ENCODE data around the gene CDC14B.
"Not testable (repeated sequence)": the region's sequence is repeated elsewhere in the genome, so short reads cannot be mapped to it uniquely, and the experiment has no call there.

CDC14B gene

GRCh38 chr9:96585426-96585825, 34.2 kb downstream of the CDC14B start:
- no peak for DNase-seq (ENCODE audit: low spot score)

GRCh38 chr9:96582199-96582598, 37.4 kb downstream of the CDC14B start:
- not testable (repeated sequence) for DNase-seq (ENCODE audit: low spot score)

DNA sequence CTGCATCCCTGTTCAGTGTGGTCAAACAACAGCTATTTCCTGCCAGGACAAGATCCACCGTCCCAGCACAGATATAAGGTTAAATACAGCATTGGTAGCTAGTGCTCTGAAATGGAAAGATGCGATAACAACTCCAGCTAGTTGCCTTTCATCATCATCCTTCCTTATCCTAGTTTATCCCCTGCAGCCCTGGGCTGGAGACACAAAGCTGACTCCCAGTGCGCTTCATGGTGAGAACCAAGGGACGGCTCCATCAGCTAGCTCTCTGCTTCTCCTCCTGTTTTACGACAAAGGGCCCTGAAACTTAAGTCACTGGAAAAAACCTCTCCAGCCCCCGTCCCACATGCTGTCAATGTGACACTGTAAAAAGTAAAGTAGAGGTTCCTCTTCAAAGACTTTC, 37.9 kb downstream of the CDC14B start:
- DNase-seq (ENCODE audit: low spot score): no peak

DNA sequence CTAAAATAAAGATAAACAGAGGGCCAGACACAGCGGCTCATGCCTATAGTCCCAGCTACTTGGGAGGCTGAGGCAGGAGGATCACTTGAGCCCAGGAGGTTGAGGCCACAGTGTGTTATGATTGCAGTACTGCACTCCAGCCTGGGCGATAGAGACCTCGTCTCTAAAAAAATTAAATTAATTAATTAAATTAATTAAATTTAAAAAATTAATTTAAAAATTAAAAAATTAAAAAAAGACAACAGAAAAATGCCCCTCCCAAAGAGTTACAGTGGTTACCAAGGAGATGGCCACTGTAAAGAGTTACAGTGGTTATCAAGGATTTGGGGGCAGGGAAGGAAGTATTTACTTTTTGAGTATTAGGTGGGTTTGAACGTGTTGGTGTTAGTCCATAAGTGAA, 38.3 kb downstream of the CDC14B start:
- DNase-seq (ENCODE audit: low spot score): no peak

- DNase-seq (ENCODE audit: low spot score): no peak
Measured at GRCh38 chr9:96574931-96575351, 44.7 kb downstream of the CDC14B start.

- no peak for DNase-seq (ENCODE audit: low spot score)
Measured at GRCh38 chr9:96574455-96574854, 45.2 kb downstream of the CDC14B start.

- peak; percentile 60 for DNase-seq (ENCODE audit: low spot score)
Measured at GRCh38 chr9:96567203-96567700, 52.4 kb downstream of the CDC14B start.

- peak; percentile 92 for DNase-seq (ENCODE audit: low spot score)
Measured at GRCh38 chr9:96566498-96567202, 53.0 kb downstream of the CDC14B start.

DNA sequence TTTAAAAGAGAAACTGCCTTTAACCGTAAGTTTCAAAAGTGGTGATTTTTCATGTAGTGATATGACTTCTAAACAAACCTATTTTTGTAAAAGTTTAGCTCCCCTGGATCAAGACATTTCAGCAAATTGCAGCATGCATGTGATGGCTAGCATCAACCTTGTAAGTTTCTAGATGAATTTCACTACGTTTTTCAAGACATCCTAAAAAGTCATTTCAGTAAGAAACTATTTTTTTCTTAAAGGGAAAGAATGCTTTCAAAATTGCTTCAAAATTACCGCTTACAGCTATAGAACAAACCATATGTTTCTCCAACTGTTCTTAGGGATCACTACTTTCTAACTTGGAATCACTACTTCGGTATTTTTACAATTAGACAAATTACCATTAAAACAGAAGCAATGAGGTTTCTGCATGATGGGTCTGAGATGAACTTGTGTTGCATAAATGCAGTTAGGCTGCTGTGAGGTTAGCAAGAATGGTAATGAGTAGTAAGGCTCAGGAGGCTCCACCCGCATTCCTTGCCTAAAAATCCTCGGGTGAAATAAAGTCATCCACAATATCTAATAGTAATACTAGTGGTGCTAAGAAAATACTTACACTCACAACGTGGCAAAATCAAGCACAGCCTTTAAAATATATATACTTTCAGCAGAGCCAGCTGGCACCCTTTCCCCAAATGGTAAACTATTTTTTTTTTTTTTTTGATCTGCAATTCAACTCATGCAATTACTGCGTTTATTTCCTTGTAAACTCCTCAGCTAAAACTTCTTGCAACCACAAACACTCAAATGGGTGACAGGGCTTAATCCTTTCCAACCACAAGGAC, 53.8 kb downstream of the CDC14B start:
- peak; percentile 71 for DNase-seq (ENCODE audit: low spot score)

DNA sequence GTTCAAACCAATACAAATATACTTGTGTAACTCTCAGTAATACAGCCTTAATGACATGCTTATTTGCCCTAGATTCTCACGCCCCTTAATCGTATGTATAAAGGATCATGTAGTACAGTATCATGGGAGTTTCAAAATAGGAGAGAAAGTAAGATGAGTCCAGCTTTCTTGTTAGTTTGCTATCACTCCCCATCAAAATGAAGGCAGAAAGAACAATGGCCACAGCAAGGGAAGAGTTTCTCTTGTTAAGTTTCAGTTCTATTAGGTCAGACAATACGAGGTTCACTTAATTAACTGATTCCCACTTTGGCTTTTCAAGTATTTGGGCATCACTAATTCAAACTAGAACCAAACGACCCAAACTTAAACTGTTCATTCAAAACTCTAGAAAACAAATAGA, 55.4 kb downstream of the CDC14B start:
- DNase-seq (ENCODE audit: low spot score): no peak

GRCh38 chr9:96559339-96559943, 60.2 kb downstream of the CDC14B start:
- DNase-seq (ENCODE audit: low spot score): no peak

GRCh38 chr9:96557921-96558320, 61.7 kb downstream of the CDC14B start:
- no peak for DNase-seq (ENCODE audit: low spot score)

GRCh38 chr9:96556701-96557461, 62.8 kb downstream of the CDC14B start:
- DNase-seq (ENCODE audit: low spot score): peak; percentile 39

GRCh38 chr9:96555567-96556386, 63.9 kb downstream of the CDC14B start:
- peak; percentile 47 for DNase-seq (ENCODE audit: low spot score)

- DNase-seq (ENCODE audit: low spot score): peak; percentile 30
Measured at GRCh38 chr9:96554801-96555566, 64.7 kb downstream of the CDC14B start.

GRCh38 chr9:96554326-96554725, 65.3 kb downstream of the CDC14B start:
- no peak for DNase-seq (ENCODE audit: low spot score)

DNA sequence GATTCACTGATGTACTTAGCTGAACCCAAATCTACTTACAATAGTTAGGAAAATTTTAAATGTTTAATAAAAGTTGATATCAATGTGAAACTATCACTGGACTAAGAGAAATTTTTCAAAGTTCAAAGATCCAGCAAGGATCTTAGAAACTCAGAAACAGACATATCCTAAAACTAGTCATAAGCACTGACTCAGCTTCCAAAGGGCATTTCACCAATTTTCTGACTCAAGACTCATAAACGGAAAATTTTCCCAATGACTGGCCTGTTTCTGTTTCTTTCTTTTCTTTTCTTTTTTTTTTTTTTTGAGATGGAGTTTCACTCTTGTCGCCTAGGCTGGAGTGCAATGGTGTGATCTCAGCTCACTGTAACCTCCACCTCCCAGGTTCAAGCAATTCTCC, 66.6 kb downstream of the CDC14B start:
- peak; percentile 72 for DNase-seq (ENCODE audit: low spot score)

DNA sequence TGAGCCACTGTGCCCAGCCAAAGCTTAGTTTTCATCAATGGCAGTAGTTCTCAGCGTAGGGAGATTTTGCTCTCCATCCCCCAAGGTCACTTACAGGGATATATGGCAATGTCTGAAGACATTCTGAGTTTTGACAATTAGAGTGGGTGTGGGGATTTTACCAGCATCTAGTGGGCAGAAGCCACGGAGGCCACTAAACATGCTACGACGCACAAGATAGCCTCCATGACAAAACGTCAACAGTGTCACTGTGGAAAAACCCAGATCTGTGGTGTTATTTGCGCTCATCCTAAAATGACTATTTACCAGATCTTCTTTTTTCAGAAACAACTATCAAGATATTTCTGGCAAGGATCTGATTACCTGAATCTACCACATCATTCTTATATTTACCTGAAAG, 68.2 kb downstream of the CDC14B start:
- DNase-seq (ENCODE audit: low spot score): no peak

- no peak for DNase-seq (ENCODE audit: low spot score)
Measured at GRCh38 chr9:96550659-96551058, 69.0 kb downstream of the CDC14B start.

DNA sequence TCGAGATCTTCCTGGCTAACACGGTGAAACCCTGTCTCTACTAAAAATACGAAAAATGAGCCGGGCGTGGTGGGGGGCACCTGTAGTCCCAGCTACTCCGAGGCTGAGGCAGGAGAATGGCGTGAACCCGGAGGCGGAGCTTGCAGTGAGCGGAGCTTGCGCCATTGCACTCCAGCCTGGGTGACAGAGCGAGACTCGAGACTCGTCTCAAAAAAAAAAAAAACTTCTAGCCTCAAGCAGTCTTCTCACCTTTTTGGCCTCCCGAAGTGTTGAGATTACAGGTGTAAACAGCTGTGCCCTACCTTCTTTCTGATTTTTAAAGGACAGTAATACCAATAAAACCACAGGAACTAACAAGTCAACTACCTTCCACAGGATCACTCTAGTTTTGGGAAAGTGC, 76.5 kb downstream of the CDC14B start:
- DNase-seq (ENCODE audit: low spot score): not testable (repeated sequence)
